ENCODE measurements around the gene UHRF2. TPM values are rescaled to one million over a fixed set of nuclear protein-coding genes. Genes with fewer than 3 reads are reported as not detected.

Gene UHRF2
- total RNA-seq, 4 donors from 2014 or later = 34.1 to 56.3 (median 46.6) TPM

- Histone ChIP-seq H3K4me1 (peaks cover 4 to 65% (median 22%) of the 10 kb centered on the region in 3 donors), H3K9me3 (no peaks in the 10 kb centered on the region), H3K27me3 (no peaks in the 10 kb centered on the region), H3K27ac (no peak overlapping the region), H3K36me3 (peaks cover 0 to 18% of the 10 kb centered on the region in 2 donors), H3K4me3 (no peak overlapping the region)
- no peak for TF ChIP-seq CTCF (IDR thresholded peaks at IDR 0.05)
- no peak for TF ChIP-seq POLR2A (IDR thresholded peaks at IDR 0.05)
- no peak for TF ChIP-seq EP300 (IDR thresholded peaks at IDR 0.05)
- TF ChIP-seq POLR2AphosphoS5 (IDR thresholded peaks at IDR 0.05) = no peak
- no peak for ATAC-seq
- WGBS, 2 donors (ENCODE audit: low coverage in 1 of 2) = 64 to 80% methylated on average over 4 to 9 of the region's 9 CpGs
Measured at GRCh38 chr9:6439051-6439703, 26.2 kb downstream of the UHRF2 start.

DNA sequence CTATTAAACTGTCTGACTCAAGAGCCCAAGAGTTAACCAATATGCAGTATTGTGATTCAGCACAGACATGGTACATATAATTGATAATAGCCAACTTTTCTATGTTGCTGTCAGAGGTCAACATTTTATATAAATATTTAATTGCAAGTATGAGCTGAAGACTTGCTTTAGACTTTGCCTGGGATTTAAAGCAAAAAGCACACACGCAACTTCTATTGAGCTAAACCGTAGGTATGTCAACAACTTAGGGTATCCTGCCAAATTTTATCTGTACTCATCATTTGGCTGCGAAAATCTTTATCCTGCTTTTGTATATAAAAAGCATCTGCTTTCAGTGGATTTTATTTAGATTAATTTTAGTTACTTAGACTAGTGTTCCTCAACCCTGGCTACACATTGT, 27.4 kb downstream of the UHRF2 start:
- H3K9me3 ChIP-seq = no peaks in the 10 kb centered on the region
- H3K36me3 ChIP-seq = peaks cover 0 to 10% of the 10 kb centered on the region in 2 donors
- peaks cover 4 to 73% (median 26%) of the 10 kb centered on the region in 3 donors for H3K4me1 ChIP-seq
- TF ChIP-seq CTCF (IDR thresholded peaks at IDR 0.05) (no peak), EP300 (IDR thresholded peaks at IDR 0.05) (no peak), POLR2AphosphoS5 (IDR thresholded peaks at IDR 0.05) (no peak), POLR2A (IDR thresholded peaks at IDR 0.05) (no peak)
- H3K27ac ChIP-seq = no peak overlapping the region
- H3K27me3 ChIP-seq = no peaks in the 10 kb centered on the region
- WGBS, 2 donors (ENCODE audit: low coverage in 1 of 2) = 33 to 46% methylated on average over 3 of the region's 3 CpGs
- H3K4me3 ChIP-seq = no peak overlapping the region
- no peak for ATAC-seq

- Histone ChIP-seq H3K27ac (no peak overlapping the region), H3K9me3 (no peaks in the 10 kb centered on the region), H3K36me3 (peaks cover 0 to 10% of the 10 kb centered on the region in 2 donors), H3K4me3 (no peak overlapping the region), H3K27me3 (no peaks in the 10 kb centered on the region), H3K4me1 (peaks cover 4 to 73% (median 26%) of the 10 kb centered on the region in 3 donors)
- WGBS, 2 donors (ENCODE audit: low coverage in 1 of 2) = 33 to 50% methylated on average over 1 of the region's 1 CpG
- no peak for TF ChIP-seq POLR2AphosphoS5 (IDR thresholded peaks at IDR 0.05)
- TF ChIP-seq CTCF (IDR thresholded peaks at IDR 0.05) = no peak
- TF ChIP-seq EP300 (IDR thresholded peaks at IDR 0.05) = no peak
- no peak for TF ChIP-seq POLR2A (IDR thresholded peaks at IDR 0.05)
- no peak for ATAC-seq
Measured at GRCh38 chr9:6441269-6441668, 28.3 kb downstream of the UHRF2 start.

DNA sequence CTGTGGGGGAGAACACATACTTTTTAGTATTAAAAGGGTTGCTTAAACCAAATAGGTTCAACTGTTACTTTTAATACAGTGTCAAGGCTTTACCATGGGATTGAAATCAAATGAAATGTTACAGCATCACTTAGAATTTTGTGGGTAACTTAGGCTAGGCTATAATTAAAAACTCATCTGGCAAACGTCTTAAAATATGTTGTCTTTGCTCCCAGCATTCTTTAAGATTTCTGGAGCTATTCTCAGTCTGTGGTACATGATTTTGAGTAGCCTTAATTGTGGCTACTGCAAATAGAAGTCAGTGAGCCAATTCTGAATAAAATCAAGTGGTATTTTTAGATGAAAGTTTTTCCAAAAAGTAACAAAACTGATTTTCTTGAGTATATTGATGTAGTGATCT, 30.7 kb downstream of the UHRF2 start:
- H3K9me3 ChIP-seq = no peaks in the 10 kb centered on the region
- TF ChIP-seq POLR2AphosphoS5 (IDR thresholded peaks at IDR 0.05) = no peak
- no peak overlapping the region for H3K4me3 ChIP-seq
- H3K27ac ChIP-seq = peak overlapping the region in 2 of 4 donors; percentile 20 to 50
- H3K36me3 ChIP-seq = no peaks in the 10 kb centered on the region
- ATAC-seq = no peak
- WGBS, 2 donors (ENCODE audit: low coverage in 1 of 2) = 6 to 11% methylated on average over 1 of the region's 1 CpG
- H3K27me3 ChIP-seq = no peaks in the 10 kb centered on the region
- H3K4me1 ChIP-seq = peaks cover 4 to 75% (median 26%) of the 10 kb centered on the region in 3 donors

DNA sequence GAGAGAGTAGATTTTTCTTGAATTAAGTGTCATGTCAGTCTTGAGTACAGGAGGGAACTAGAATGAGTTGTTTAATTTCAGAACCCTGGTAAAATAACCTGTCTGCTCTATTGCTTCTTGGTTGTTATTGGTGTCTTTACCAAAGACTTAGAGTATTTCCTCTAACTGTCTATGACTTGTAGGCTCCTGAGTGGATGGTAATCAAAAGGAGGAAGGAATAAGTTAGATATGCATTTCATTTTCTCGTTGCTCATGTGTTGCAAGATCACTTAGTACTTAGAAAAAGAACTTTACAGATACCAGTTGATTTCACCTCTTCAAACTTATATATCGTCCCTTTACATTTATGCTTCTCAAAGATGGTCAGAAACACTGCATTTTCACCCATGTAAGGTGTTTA, 31.1 kb downstream of the UHRF2 start:
- 57 to 70% methylated on average over 2 of the region's 2 CpGs for WGBS, 2 donors (ENCODE audit: low coverage in 1 of 2)
- Histone ChIP-seq H3K4me3 (no peak overlapping the region), H3K4me1 (peaks cover 4 to 75% (median 29%) of the 10 kb centered on the region in 3 donors), H3K9me3 (no peaks in the 10 kb centered on the region), H3K27ac (peak overlapping the region in 3 of 4 donors; percentile 16 to 50 (median 28)), H3K36me3 (no peaks in the 10 kb centered on the region), H3K27me3 (no peaks in the 10 kb centered on the region)
- no peak for ATAC-seq
- TF ChIP-seq CTCF (IDR thresholded peaks at IDR 0.05) (no peak), POLR2A (IDR thresholded peaks at IDR 0.05) (no peak), EP300 (IDR thresholded peaks at IDR 0.05) (no peak), POLR2AphosphoS5 (IDR thresholded peaks at IDR 0.05) (no peak)

Data from gastroesophageal sphincter (tissue), 4 donors.